Activated B cell treated with CpG ODN at 0.5 μM for 24 hours (primary cell): ENCODE measurements around the gene FCGBP. TPM values are rescaled to one million over a fixed set of nuclear protein-coding genes. Genes with fewer than 3 reads are reported as not detected.
A peak's percentile ranks its signal among the peaks of the same experiment; 100 is the strongest.
"Not testable (repeated sequence)": the region's sequence is repeated elsewhere in the genome, so short reads cannot be mapped to it uniquely, and the experiment has no call there.

Experiments used
- ATAC-seq: fragments of 200-7000 bp; cut with Tn5 transposase; one replicate; pipeline ENCODE4 v1.10.0; 2021; ENCODE audit warnings: low read depth, mild to moderate bottlenecking, moderate library complexity
- CTCF ChIA-PET: fragments of 350-600 bp; sonication (Branson Sonifier 250); formaldehyde crosslinking; loops from one replicate; lab custom pipeline; 2021; ENCODE audit warnings: antibody characterized with exemption; lab: Charles Lee
- POLR2A ChIA-PET: fragments of 350-600 bp; sonication (Branson Sonifier 250); formaldehyde crosslinking; loops from one replicate; lab custom pipeline; 2021; ENCODE audit warnings: antibody characterized with exemption; lab: Charles Lee
- DNase-seq: peaks from one replicate; pipeline ENCODE4 v3.0.0; 2022
- H3K27ac Mint-ChIP-seq: one replicate; pipeline ENCODE4 v1.8.0; 2020; ENCODE audit warnings: mixed read lengths
- H3K27me3 Mint-ChIP-seq: one replicate; pipeline ENCODE4 v1.8.0; 2021; ENCODE audit warnings: mixed read lengths
- H3K36me3 Mint-ChIP-seq: one replicate; pipeline ENCODE4 v1.8.0; 2021; ENCODE audit warnings: low read depth, mixed read lengths
- H3K4me1 Mint-ChIP-seq: one replicate; pipeline ENCODE4 v1.8.0; 2021; ENCODE audit warnings: mixed read lengths
- H3K4me3 Mint-ChIP-seq: one replicate; pipeline ENCODE4 v1.8.0; 2020; ENCODE audit warnings: mild to moderate bottlenecking, mixed read lengths
- H3K9me3 Mint-ChIP-seq: one replicate; pipeline ENCODE4 v1.8.0; 2020; ENCODE audit warnings: mixed read lengths
- intact Hi-C: fragments of 100-400 bp; cut with micrococcal nuclease; formaldehyde crosslinking; loops from one replicate; pipeline ENCODE4 v1.15.1; 2024
- total RNA-seq: library from RNA; stranded (reverse); gene quantifications from 2 replicates; pipeline ENCODE4 v1.2.3, GENCODE V29; 2022
- TF ChIP-seq, protein P1 (sequence below): fragments of 200-600 bp; IDR thresholded peaks from one replicate; pipeline ENCODE4 v1.8.0; 2022; ENCODE audit warnings: antibody characterized with exemption, mild to moderate bottlenecking

Gene FCGBP
- total RNA-seq, 1 donor from 2014 or later, result 6.1 TPM

DNA sequence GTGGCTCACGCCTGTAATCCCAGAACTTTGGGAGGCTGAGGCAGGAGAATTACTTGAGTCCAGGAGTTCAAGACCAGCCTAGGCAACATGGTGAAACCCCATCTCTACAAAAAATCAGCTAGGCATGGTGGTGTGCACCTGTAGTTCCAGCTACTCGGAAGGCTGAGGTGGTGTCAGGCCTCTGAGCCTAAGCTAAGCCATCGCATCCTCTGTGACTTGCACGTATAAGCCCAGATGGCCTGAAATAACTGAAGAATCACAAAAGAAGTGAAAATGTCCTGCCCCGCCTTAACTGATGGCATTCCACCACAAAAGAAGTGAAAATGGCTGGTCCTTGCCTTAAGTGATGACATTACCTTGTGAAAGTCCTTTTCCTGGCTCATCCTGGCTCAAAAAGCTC is 23.5 kb upstream of the FCGBP start:
- H3K4me3 Mint-ChIP-seq, intact Hi-C loops, H3K36me3 Mint-ChIP-seq, H3K9me3 Mint-ChIP-seq, ATAC-seq, H3K27ac Mint-ChIP-seq, DNase-seq, H3K27me3 Mint-ChIP-seq: not testable (repeated sequence)
- peaks cover 57% of the 10 kb centered on the region for H3K4me1 Mint-ChIP-seq
- ChIA-PET CTCF (interaction anchor here (0.7 to 1.2 kb wide), 2 partner anchors 9 to 13 kb away, joined by 4 to 10 read pairs; partner anchors contain the start of gene PSMC4), POLR2A (interaction anchor here (1.2 to 1.6 kb wide), 2 partner anchors 12 to 16 kb away, joined by 7 to 23 read pairs; partner anchors contain the start of gene PSMC4)

DNA sequence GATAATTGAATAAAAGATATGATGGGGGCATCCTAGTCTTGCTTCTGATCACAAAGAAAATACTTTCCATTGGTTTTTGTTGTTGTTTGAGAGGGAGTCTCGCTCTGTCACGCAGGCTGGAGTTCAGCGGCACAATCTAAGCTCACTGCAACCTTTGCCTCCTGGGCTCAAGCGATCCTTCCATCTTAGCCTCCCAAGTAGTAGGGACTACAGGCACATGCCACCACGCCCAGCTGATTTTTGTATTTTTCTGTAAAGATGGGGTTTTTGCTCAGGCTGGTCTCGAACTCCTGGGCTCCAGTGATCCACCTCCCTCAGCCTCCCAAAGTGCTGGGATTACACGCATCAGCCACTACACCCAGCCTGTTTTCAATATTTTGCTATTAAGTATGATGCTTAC is 19.5 kb upstream of the FCGBP start:
- ChIA-PET CTCF (interaction anchor here (0.7 to 1.7 kb wide), 4 partner anchors 12 to 23 kb away, joined by 4 to 39 read pairs (median 5); partner anchors contain the start of gene PSMC4), POLR2A (interaction anchor here (0.6 to 3.5 kb wide), 15 partner anchors 8 to 1717 kb away, joined by 3 to 63 read pairs (median 4); partner anchors contain the start of genes DYRK1B, PSMC4 and ZNF546)
- Mint-ChIP-seq H3K27ac (peak overlapping the region; percentile 93), H3K9me3 (peaks cover 2% of the 10 kb centered on the region), H3K36me3 (peaks cover 5% of the 10 kb centered on the region), H3K4me3 (peak overlapping the region; percentile 28), H3K4me1 (peaks cover 81% of the 10 kb centered on the region), H3K27me3 (no peaks in the 10 kb centered on the region)
- TF ChIP-seq, protein P1, sequence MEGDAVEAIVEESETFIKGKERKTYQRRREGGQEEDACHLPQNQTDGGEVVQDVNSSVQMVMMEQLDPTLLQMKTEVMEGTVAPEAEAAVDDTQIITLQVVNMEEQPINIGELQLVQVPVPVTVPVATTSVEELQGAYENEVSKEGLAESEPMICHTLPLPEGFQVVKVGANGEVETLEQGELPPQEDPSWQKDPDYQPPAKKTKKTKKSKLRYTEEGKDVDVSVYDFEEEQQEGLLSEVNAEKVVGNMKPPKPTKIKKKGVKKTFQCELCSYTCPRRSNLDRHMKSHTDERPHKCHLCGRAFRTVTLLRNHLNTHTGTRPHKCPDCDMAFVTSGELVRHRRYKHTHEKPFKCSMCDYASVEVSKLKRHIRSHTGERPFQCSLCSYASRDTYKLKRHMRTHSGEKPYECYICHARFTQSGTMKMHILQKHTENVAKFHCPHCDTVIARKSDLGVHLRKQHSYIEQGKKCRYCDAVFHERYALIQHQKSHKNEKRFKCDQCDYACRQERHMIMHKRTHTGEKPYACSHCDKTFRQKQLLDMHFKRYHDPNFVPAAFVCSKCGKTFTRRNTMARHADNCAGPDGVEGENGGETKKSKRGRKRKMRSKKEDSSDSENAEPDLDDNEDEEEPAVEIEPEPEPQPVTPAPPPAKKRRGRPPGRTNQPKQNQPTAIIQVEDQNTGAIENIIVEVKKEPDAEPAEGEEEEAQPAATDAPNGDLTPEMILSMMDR, result no peak
- ATAC-seq, result peak; percentile 35
- intact Hi-C loops, result loop anchor here (1.0 to 5.0 kb wide), 3 partner anchors 10 to 47 kb away; no protein-coding TSS in a partner anchor
- no peak for DNase-seq

DNA sequence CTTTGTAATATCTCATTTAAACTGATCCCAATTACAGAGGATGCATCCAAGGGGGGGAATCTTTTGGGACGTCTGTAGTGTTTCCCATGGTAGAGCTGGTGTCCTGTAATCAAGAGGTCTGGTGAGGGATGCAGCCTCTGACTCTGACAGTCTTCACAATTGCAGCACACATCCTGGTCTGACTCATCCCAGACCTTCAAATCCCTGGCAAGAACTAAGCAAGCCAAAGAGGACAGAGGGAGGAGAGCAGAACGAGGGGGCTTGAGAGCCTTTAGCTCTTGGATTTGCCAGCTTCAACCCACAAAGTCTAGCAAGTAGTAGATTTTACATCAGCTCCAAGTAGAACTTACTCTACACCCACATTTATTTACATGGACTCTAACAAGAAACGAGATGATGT is 17.3 kb upstream of the FCGBP start:
- no peak for DNase-seq
- no peaks in the 10 kb centered on the region for H3K27me3 Mint-ChIP-seq
- H3K9me3 Mint-ChIP-seq, result peaks cover 2% of the 10 kb centered on the region
- CTCF ChIA-PET, result interaction anchor here (1.8 kb wide), 1 partner anchor 19 kb away, joined by 15 read pairs; the partner anchor contains the start of gene PSMC4
- peak overlapping the region; percentile 93 for H3K27ac Mint-ChIP-seq
- H3K4me3 Mint-ChIP-seq, result peak overlapping the region; percentile 66
- TF ChIP-seq, protein P1, result no peak
- peaks cover 5% of the 10 kb centered on the region for H3K36me3 Mint-ChIP-seq
- ATAC-seq, result no peak
- peaks cover 81% of the 10 kb centered on the region for H3K4me1 Mint-ChIP-seq
- POLR2A ChIA-PET, result interaction anchor here (1.2 to 3.5 kb wide), 2 partner anchors 10 to 19 kb away, joined by 4 to 51 read pairs; partner anchors contain the start of gene PSMC4
- intact Hi-C loops, result loop anchor here (2.0 to 5.0 kb wide), 2 partner anchors 15 to 44 kb away; no protein-coding TSS in a partner anchor

DNA sequence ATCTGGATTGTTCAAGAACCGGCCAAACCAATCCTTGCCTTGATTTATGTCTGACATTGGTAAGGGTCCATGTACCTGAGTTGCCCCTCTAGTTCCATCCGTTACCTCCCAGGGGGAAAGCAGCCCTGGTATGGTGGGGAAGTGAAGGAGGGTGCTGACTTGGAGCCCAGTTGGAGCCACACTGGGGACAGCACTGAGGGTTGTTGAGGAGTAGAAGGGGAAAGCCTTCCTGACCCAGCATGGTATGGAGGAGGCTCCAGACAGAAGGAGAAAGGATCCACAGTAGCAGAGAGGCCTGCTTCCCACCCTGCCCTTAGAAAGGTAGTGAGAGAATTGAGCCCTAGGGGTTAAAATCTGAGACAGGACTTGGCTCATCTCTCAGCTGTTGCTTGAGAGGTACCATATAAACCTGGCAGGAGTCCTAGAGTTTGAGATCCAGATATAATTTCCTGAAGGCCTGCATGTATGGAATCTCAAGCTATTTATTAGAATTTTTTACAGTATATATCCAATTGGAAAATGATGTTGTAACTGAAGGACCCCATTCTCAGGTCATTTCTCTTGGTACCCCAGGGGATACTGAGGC is 16.7 kb upstream of the FCGBP start:
- TF ChIP-seq, protein P1, result no peak
- CTCF ChIA-PET, result interaction anchor here (1.8 kb wide), 1 partner anchor 19 kb away, joined by 15 read pairs; the partner anchor contains the start of gene PSMC4
- DNase-seq (no peak), ATAC-seq (no peak)
- Mint-ChIP-seq H3K36me3 (peaks cover 5% of the 10 kb centered on the region), H3K4me3 (no peak overlapping the region), H3K4me1 (peaks cover 78% of the 10 kb centered on the region), H3K9me3 (peaks cover 2% of the 10 kb centered on the region), H3K27me3 (no peaks in the 10 kb centered on the region), H3K27ac (peak overlapping the region; percentile 93)
- POLR2A ChIA-PET, result interaction anchor here (0.6 to 1.2 kb wide), 2 partner anchors 20 to 30 kb away, joined by 4 to 8 read pairs; partner anchors contain the start of gene PSMC4
- intact Hi-C loops, result loop anchor here (5.0 kb wide), 1 partner anchor 44 kb away; no protein-coding TSS in a partner anchor

GRCh38 chr19:39949026-39949747 is 14.8 kb upstream of the FCGBP start:
- DNase-seq, result no peak
- no peak overlapping the region for H3K27ac Mint-ChIP-seq
- peaks cover 80% of the 10 kb centered on the region for H3K4me1 Mint-ChIP-seq
- no peaks in the 10 kb centered on the region for H3K27me3 Mint-ChIP-seq
- ATAC-seq, result no peak
- no peak overlapping the region for H3K4me3 Mint-ChIP-seq
- peaks cover 5% of the 10 kb centered on the region for H3K36me3 Mint-ChIP-seq
- peaks cover 2% of the 10 kb centered on the region for H3K9me3 Mint-ChIP-seq
- TF ChIP-seq, protein P1, result no peak
- intact Hi-C loops, result no loop called here
- ChIA-PET POLR2A (interaction anchor here (1.5 to 2.4 kb wide), 3 partner anchors 12 to 38 kb away, joined by 3 to 10 read pairs (median 5); partner anchors contain the start of gene PSMC4), CTCF (interaction anchor here (2.7 kb wide), 1 partner anchor 21 kb away, joined by 11 read pairs; the partner anchor contains the start of gene PSMC4)
